NCI-H2227 (cell line): ENCODE measurements around the gene ASTL.

Experiments
- DNase-seq: peaks from one replicate; lab custom pipeline; 2025; ENCODE audit not compliant: unreplicated experiment; lab: John Stamatoyannopoulos, UW

ASTL gene

DNA sequence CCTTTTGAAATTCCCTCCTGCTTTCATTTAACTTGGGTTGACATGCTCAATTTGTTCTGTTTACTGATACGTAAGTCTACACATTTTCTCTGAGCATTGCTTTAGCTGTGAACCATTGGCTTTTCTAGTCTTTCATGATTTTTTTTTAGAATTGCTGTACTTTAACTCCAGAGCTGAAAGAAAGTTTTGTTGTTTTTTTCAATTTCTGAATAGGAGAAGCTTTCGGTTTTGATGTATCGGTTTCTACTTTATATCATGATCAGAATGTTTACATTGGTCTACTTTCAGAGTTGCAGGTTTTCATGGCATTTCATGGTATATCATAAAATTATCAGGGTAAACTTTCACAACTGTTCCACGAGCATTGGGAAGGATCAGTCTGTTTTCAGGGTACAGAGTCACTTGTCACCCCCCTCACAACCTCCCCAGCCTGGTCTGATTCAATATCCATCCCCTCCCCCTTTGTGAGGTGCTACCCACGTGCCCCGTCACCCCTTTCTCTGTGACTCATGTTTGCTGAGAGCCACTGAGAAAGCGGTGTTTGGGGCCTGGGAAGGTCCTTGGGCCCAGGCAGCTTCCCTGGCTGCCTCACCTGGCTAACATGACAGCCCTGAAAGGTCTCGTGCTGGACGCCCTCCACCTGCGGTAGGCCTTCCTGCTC is 7.0 kb downstream of the ASTL start:
- DNase-seq: no peak

DNA sequence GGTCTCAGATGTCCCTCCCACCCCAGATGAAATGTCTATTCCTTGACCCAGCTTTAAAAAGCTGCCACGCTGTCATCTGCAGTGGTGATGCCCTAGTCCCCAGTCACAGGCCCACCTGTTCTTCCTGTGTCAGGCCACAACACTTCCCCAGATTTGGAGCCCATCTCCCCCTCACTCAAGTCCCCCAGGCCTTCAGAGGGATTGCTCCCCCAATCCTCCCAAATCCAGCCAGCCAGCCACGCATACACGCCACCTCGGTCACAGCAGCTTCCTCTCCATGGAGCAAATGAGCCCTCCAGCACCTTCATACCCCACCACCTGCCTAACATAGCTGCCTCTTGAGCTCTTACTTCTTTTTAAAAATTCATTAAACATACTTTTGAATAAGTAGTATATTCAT is 7.8 kb downstream of the ASTL start:
- DNase-seq: no peak

DNA sequence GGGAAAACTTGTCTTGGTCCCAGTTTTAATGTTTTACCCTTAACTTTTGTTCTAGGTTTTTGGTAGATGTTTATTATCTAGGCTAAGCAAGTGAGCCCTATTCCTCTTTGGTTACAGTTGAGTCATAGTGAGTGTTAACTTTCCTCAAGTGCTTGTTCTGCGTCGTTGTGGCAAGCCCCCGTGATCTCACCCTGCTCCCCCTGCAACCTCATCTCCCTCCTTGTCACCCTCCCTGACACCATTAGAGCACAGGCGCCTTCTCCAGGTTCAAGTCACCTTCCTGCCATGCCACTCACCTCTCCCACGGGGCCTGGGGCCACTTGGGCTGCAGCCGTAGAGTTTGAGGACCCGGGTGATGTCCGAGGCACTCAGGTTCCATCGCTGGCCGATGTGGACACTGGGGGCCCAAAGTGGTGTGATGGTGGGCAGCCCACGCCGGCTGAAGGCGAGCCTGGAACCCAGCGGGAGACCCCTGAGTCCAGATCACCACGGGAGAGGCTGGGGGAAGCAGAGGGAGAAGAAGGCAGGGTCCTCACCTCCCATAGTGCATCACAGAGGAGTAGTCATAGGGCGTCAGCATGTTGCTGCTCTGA is 8.7 kb downstream of the ASTL start:
- no peak for DNase-seq

DNA sequence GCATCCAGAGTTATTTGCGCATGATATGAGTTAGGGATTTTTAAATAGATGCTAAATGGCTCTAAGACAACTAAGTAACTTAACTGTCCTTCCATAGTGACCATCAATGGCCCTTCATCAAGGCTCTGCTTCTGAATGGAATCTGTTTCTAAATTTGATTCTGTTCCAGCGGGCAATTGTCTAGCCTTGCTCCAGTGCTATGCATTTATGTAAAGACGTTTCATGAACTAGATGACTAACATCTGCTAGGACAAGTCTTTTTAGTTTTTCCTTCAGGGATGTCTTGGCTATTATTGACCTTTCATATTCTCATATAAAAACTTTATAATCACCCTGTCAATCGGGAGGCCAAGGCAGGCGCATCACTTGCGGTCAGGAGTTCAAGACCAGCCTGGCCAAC is 9.8 kb downstream of the ASTL start:
- no peak for DNase-seq

DNA sequence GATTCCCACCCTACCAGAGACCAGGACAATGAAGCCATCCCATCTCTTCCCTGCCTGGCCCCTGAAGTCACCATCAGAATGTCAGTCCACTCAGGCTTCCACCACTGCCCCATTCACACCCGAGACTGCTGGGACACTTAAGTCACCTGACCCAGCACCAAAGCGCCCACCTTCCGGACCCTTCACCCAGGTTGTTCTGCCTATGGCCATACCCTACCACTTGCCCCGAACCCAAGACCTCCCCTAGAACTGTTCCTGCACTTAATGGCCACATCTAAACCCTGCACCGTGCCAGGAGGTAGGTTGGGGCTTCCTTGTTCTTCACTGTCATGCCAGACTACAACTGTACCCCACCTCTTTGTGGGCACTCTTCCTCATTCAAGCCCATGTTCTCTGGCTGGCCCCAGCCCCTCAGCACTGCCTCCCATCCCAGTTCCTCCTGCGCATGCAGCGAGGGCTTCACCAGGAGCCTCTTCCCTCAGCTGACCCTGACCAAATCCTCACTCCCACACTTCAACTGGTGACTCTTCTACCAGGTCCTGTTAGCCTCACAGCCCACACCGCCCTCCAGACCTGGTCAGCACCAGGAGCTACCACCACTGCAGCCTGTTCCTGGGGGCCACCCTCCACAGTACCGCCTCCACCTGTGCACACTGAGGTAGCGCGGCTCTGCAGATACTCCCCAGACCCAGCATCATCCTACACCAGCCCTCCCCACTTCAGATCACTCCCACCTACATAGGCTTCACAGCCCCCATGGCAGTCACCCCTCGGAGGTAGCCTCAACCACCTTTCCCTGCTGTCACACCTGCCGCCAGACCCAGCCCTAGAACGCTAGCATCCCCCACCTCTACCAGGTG is 13.7 kb downstream of the ASTL start:
- DNase-seq: no peak

DNA sequence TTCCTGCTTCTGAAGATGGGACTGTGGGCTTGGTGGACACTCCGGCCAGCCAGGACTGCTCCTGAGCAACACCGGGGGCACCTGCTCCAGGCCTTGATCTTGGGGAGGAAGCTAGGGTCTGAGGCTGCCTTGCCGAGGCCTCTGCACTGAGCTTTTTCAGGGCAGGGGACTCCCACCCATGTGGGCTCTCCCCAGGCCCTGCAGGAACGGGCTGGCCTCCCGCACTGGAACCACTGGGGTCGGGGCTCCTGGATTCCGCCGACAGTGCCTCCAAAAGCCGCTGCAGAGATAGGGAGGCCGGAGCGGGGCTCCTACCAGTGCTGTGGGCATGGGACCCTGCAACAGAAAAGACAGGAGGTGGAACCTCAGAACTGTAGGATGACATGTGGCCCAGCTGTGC is 14.4 kb downstream of the ASTL start:
- no peak for DNase-seq

DNA sequence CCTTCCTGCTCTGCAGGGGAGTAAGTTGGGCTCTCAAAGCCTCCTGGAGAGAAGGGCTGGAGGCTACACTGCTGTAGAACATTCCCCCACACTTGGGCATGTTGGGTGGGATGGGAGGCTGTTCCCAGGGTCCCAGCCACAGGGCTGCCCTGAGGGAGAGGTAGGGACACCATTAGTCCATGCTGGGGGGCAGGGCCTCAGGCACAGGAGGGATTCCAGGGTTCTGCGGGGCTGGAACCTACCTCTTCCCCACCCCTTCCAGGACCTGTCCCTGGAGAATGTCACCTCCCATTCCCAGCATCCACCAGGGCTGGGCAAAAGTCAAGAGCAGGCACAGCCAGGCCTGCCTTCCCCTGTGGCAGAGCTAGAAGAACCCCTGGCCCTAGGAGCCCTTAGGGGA is 15.0 kb downstream of the ASTL start:
- DNase-seq: no peak

DNA sequence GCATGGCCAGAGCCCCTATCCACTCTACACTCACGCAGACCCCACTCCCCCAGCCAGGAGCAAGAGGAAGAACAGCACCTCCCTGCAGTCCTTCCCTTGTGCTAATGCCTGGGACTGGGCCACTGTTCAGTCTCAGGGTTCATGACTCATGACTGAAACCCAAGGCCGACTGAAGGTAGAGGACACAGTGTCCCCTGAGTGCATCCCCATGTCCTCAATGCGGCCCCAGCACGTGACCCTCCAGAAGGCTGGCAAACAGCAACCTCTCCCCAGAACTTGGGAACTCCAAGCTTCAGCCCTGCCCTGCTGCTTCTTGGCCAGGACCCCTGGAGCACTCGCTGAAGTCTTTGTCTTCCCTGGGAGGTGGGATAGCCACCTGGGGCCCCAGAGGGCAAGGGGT is 15.9 kb downstream of the ASTL start:
- DNase-seq: no peak

DNA sequence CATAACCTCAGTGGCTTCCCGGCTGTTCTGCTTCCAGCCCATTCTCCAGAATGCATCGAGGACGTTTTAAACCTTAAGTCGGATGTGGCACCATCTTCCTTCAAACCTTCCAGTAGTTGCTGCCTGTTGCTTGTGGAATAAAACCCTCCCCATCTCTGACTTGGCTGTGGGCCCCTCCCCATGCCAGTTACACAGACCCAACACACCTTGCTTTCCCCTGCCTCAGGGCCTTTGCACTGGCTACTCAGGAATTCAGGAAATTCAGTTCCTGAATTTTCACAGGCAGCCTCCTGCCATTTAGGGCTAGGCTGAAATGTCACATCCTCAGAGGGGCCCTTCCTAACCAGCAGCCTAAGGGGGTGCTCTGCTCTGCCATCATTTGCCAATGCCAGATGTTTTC is 16.9 kb downstream of the ASTL start:
- no peak for DNase-seq

DNA sequence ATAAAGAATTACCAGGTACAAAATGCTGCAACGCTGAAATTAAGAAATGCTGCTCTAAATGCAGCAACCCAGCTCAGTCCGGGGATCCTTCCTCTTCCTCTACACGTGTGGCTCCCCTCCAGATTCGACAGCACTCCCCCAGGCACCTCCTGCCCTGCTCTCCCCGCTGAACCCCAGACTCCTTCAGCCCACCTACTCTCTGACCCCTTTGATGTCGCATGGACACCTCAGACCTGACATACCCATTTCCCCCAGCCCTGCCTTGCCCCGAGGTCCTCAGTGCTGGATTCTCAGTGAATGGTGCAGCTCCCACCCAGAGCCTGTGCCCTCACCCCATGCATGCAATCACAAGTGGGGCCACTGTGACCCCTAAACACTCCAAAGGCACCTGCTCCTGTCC is 17.3 kb downstream of the ASTL start:
- no peak for DNase-seq

DNA sequence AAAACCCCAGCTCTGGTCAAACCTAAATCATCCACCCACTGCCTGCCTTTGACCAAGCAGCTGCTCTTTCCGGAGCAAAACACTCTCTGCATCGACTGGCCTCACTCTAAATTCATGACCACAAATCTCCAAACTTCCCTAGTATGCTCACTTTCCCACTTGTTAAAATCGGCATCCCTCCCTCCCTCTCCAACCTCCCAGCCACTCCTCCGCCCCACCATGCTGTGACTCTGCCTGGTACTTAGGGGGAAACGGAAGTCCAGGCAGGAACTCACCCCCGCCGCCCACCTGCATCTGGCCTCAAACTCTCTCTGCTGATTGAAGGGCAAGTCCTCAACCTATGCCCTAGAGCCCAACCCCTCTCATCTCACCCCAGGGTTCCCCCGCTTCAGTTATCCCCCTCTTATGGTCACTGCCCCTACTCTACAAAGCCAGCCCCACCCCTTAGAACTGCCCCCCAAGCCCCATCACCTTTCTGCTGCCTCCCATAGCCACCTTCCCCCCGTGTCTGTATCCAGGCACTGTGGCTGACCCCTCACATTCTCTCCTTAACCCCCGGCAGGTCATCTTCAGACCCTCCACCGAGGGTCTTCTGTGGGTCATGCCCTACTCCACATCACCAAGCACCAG is 18.1 kb downstream of the ASTL start:
- no peak for DNase-seq

DNA sequence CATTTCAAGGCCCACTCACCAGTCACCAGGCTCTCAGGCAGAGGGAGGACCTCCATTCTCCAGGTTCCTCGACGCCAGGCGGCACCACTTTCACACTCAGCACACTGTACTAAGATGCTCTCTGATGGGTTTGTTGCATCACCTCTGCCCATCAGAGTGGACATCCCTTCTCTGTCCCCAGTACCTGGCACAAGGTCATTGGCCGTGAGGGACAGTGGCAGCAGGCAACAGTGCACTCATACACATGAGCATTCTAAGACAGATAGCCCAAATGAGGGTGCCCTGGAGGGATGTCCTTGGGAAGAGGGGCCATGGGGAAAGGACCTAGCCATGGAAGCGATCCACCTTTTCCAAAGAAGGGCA is 18.9 kb downstream of the ASTL start:
- DNase-seq: no peak

DNA sequence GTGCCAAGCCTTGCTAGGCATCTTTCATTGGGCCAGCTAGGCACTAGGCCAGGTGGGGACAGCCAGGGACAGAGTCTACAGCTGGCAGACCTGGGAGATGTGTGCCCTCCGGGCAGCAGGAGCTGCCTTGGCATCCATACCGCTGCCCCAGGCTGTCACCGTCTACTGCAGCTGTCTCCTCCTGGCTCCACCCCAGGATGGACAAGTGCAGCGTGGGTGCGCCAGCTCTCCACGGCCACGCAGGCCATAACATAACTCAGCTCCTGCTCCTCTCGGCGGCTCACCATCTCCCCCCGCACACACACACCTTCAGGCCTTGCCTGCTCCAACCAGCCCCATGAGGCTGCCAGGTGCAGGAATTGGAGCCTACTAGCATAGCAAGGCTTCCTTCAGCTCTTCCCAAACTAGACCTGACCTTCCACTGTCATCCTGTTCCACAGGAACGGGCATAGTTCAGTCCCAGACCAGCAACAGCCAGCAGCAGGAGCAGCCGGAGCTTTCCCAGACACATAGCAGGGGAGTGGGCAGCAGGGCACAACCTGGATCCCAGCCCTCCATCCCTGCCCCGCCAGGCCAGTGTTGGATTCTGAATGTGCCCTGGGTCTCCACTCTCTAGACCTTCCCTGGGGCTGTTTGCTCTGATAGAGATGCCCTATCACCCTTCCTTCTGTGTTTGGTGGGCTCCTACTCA is 19.5 kb downstream of the ASTL start:
- DNase-seq: no peak

DNA sequence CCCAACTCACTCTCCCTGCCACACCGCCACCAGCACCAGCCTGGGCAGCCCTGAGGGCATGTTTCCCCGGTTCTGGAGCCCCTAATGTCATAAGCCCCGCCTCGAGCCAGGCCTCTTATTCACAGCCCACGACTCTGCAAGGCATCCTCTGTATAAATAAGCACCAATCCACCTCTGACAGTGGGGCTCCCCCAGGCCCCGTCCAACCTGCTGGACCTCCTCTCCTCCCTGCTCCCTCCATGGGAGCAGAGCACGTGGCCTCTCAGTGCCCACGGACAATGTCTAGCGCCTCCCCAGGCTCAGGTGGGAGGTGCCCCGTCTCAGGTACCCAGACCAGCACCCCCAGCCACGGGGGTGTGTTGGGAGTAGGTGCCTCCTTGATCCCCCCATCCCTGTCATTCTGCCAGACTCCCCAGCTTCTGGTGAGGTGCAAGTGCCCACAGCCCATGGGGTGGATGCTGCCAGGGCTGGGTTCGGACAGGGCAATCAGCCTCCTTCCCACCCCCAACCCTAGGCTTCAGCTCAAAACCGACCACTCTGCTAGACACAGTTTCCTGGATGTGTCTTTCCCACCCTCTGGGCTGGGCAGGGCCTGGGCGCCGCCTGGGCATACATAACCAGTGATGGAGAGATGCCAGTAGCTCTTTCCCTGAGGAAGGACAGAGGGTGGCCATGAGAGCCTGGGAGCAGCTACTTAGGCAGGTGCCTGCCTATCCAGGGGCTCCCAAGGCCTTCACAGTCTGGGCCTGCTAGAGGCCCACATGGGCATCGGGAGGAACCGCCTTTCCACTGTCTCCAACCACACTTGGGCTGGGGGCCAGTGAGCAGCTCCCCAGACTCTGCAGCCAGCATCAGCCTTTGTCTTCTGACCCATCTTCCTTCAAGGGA is 20.4 kb downstream of the ASTL start:
- DNase-seq: no peak

DNA sequence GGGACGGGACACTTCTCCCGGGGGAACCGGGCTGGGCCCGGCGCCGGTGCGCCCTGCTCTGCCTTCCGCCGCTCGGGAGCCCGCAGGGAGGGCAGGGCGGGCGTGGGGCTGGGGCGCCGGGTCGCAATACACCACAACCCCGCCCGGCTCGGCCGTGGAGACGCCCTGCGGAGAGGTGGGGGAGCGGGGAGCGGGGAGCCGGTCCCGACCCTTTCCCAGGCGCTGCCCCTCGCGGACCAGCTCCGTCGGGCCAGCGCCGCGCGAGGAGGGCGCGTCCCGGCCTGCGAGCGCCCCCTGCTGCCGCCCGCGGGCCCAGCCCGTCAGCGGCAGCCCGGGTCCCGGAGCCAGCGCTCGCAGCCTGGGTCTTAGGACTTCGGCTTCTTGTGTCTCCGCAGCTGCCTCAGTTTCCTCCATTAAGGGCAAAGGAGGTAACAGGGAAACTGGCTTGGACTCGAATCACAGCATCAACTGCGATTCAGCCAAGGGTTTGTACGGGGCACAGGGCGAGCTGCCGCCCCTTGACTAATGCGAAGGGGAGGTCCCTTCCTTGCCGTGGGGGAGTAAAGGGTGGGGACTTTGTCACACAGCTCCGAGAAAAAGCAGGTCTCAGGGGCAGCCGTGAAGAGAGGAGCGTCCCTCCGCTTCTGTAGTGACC is 21.3 kb downstream of the ASTL start:
- peak; percentile 72 for DNase-seq

DNA sequence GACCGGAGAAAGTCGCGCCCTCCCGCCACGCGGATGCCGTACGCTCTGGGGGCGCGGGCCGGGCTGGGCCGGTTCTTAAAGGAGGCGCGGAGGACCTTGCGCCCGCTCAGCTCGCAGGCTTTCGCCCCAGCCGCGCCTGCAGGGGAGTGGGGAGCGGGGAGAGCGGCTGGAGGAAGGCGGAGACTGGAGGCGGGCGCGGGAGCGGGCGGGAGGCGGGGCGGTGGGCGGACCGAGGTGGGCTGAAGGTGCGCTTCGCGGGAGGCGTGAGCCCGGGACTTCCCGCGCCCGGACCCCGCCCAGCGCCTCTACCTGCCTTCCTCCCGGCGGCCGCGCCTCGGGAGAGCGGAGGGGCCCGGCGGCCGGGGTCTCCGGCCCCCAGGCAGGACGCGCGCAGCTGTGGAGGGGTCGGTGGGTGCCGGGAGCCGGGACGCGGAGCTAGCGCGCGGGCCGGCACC is 21.9 kb downstream of the ASTL start, which contains the start of gene ADRA2B:
Gene ADRA2B, minus strand, starts transcription at position 148 of the 455 bp plus-strand sequence. CDS start 422 bp downstream, outside the sequence.
- peak; percentile 74 for DNase-seq

DNA sequence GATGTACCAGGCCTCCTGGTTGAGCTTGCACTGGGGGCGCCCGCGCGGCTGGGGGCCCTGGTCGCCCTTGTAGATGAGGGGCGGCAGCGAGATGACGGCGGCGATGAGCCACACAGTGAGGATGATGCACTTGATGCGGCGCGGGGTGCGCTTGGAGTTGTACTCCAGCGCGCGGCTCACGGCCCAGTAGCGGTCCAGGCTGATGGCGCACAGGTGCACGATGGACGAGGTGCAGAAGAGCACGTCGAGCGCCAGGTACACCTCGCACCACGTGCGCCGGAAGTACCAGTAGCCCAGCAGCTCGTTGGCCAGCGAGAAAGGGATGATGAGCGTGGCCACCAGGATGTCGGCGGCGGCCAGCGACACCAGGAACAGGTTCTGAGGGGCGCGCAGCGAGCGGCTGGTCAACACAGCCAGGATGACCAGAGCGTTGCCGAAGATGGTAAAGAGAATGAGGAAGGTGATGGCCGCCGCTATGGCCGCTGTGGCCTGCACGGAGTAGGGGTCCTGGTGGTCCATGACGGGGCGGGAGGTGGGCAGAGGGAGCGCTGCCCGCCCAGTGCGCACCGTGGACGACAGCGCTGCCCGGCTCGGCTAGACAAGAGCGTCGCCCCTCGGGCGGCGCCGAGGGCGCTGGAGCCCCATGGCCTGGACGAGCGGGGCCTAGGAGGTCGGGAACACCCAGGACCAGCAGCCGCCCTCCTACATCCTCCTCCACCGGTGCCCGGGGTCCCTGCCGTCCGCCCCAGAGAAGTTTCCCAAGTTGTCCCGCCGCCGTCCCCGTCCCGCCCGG is 22.5 kb downstream of the ASTL start:
- no peak for DNase-seq

DNA sequence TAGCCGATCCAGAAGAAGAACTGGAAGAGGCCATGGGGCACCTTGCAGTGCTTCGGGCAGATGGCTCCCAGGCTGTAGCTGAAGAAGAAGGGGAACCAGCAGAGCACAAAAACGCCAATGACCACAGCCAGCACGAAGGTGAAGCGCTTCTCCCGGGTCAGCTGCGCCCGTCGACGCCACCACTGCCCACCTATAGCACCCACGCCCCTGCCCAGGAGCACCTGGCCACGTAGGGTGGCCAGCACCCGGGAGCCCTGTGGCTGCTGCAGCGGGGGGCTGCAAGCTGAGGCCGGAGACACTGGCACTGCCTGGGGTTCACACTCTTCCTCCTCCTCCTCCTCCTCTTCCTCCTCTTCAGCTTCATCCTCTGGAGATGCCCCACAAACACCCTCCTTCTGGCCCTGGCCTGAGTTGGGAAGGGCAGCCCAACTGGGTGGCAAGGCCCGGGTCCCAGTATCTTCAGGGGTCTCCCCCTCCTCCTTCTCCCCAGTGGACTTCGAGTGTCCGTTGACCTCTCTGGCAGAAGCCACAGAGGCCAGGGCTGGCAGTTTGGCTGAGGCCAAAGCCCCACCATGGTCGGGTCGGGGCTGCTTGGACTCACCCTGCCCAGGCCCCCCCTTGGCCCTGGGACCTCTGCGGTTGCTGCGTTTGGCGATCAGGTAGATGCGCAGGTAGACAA is 23.3 kb downstream of the ASTL start:
- no peak for DNase-seq
